HepG2 (cell line): ENCODE measurements around the gene LYRM7.

ENCODE experiments used
- BRCA1 ChIP-seq: sonication (generic); formaldehyde crosslinking; IDR thresholded peaks from 2 replicates; pipeline ENCODE4 v1.4.0; 2020; ENCODE audit warnings: missing genetic modification reagents
- CENPX ChIP-seq: sonication (generic); formaldehyde crosslinking; IDR thresholded peaks from 2 replicates; pipeline ENCODE4 v1.9.0; 2021; ENCODE audit warnings: mild to moderate bottlenecking, missing genetic modification reagents, moderate library complexity
- GMEB1 ChIP-seq: sonication (generic); formaldehyde crosslinking; IDR thresholded peaks from 2 replicates; pipeline ENCODE4 v1.5.1; 2020; ENCODE audit warnings: missing genetic modification reagents, mild to moderate bottlenecking, borderline replicate concordance
- JUNB ChIP-seq: sonication (generic); formaldehyde crosslinking; IDR thresholded peaks from 2 replicates; pipeline ENCODE4 v1.8.0; 2022; ENCODE audit warnings: missing genetic modification reagents, mild to moderate bottlenecking, borderline replicate concordance
- RAD21 ChIP-seq: fragments of 450-650 bp; formaldehyde crosslinking; IDR thresholded peaks from 2 replicates; pipeline ENCODE4 v1.5.0; 2020; ENCODE audit warnings: mild to moderate bottlenecking
- SIN3A ChIP-seq: IDR thresholded peaks from 2 replicates; pipeline ENCODE4 v1.6.1; 2011; ENCODE audit warnings: low read depth, mild to moderate bottlenecking, control low read depth, low read length, borderline replicate concordance
- ZNF513 ChIP-seq: sonication (generic); formaldehyde crosslinking; conservative IDR thresholded peaks from 2 replicates; pipeline ENCODE4 v1.5.0; 2020; ENCODE audit warnings: missing genetic modification reagents
- ZZZ3 ChIP-seq: sonication (generic); formaldehyde crosslinking; IDR thresholded peaks from 2 replicates; pipeline ENCODE4 v1.4.0; 2020; ENCODE audit warnings: missing genetic modification reagents, mild to moderate bottlenecking, borderline replicate concordance

GRCh38 chr5:131217791-131218190 is 47.0 kb downstream of the LYRM7 start:
- no peak for TF ChIP-seq JUNB
- no peak for TF ChIP-seq CENPX
- no peak for TF ChIP-seq BRCA1
- no peak for TF ChIP-seq RAD21 (CRISPR knock-in tag)
- TF ChIP-seq SIN3A = no peak
- no peak for TF ChIP-seq ZNF513
- no peak for TF ChIP-seq GMEB1 (CRISPR knock-in tag)
- TF ChIP-seq ZZZ3 (CRISPR knock-in tag) = no peak
